ENCODE data around the gene POLR1A. TPM values are rescaled to one million over a fixed set of nuclear protein-coding genes. Genes with fewer than 3 reads are reported as not detected.

POLR1A gene
- total RNA-seq, 1 experiment from 2014 or later = 62.6 TPM

DNA sequence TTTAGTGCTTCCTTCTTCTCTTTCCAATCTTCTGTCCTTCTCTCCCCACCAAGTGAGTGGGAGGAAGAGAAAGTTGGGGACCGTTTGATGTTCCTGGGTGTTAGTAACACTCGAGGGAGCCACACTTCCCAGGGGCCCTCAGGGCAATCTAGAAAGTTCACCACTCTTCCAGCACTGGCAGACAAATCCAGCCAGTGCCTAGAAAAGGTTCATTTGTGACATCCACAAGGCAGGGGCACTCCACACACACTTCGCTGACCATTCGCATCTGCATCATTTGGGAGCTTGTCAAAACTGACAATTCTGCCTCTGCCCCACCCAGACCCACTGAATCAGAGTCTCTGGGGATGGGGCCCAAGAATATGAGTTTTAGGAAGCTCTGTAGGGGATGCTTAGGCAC lies 130.1 kb downstream of the POLR1A start:
- Histone ChIP-seq H3K36me3 (ENCODE audit: control insufficient read depth, insufficient read depth, low read length) (no peaks in the 10 kb centered on the region), H3K4me3 (ENCODE audit: low read depth in 2 of 2, low read length in 2 of 2) (no peak overlapping the region), H3K9me3 (ENCODE audit: control insufficient read depth, insufficient read depth, low read depth, low read length) (peaks cover 3% of the 10 kb centered on the region; the same call in 1 of the 2 replicates), H3K27ac (ENCODE audit: low read length) (no peak overlapping the region), H3K27me3 (ENCODE audit: control insufficient read depth, insufficient read depth, low read length) (peaks cover 5% of the 10 kb centered on the region), H3K4me1 (ENCODE audit: control insufficient read depth, insufficient read depth, low read length) (no peaks in the 10 kb centered on the region)
- TF ChIP-seq TCF7L2 (IDR thresholded peaks at IDR 0.05; ENCODE audit: low read depth, low read length) (no peak), SIN3A (IDR thresholded peaks at IDR 0.05; ENCODE audit: borderline replicate concordance, insufficient read depth, low read depth, low read length) (no peak), REST (IDR thresholded peaks at IDR 0.05; ENCODE audit: insufficient read depth in 1 of 2, low read depth in 2 of 2, low read length in 1 of 2) (no peak), POLR2AphosphoS5 (IDR thresholded peaks at IDR 0.05; ENCODE audit: low read depth, low read length) (no peak)
- TF ChIP-seq, protein P1, sequence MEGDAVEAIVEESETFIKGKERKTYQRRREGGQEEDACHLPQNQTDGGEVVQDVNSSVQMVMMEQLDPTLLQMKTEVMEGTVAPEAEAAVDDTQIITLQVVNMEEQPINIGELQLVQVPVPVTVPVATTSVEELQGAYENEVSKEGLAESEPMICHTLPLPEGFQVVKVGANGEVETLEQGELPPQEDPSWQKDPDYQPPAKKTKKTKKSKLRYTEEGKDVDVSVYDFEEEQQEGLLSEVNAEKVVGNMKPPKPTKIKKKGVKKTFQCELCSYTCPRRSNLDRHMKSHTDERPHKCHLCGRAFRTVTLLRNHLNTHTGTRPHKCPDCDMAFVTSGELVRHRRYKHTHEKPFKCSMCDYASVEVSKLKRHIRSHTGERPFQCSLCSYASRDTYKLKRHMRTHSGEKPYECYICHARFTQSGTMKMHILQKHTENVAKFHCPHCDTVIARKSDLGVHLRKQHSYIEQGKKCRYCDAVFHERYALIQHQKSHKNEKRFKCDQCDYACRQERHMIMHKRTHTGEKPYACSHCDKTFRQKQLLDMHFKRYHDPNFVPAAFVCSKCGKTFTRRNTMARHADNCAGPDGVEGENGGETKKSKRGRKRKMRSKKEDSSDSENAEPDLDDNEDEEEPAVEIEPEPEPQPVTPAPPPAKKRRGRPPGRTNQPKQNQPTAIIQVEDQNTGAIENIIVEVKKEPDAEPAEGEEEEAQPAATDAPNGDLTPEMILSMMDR (IDR thresholded peaks at IDR 0.05) = no peak
- BruUV-seq (replicated peaks) = no TSS peak
- no peak for ATAC-seq
- POLR2A ChIA-PET = no interaction called here
- in situ Hi-C loops (cut with HindIII; ENCODE audit: low pct_unique_long_range_greater_than_20kb, low sequenced_read_pairs) = no loop called here
- DNase-seq (ENCODE audit: low read depth, low spot score) = no peak
- intact Hi-C loops (cut with micrococcal nuclease; ENCODE audit: unreplicated experiment) = no loop called here
- CTCF ChIA-PET = no interaction called here

DNA sequence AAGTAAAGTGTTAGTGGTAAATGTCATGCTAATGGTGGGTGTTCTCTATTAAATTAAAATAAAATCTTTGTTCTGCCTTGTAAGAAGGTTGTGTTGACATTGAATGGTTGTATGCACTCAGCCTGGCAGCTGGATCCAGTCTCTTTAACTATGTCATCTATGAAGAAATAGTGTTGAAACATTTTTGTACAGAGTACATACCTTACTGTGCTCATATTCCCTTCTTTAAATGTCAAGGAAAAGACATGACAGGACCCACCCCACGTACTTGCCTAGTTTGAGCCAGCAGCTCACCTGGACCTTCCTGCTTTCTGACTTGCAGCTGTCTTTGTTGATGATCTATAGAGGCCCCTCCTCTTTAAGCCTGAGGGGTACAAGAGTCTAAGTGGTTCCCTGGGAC lies 131.3 kb downstream of the POLR1A start:
- in situ Hi-C loops (cut with HindIII; ENCODE audit: low pct_unique_long_range_greater_than_20kb, low sequenced_read_pairs) = no loop called here
- POLR2A ChIA-PET = no interaction called here

More for the DNA sequence above, 131.3 kb downstream of the POLR1A start:
- Histone ChIP-seq H3K9me3 (ENCODE audit: control insufficient read depth, insufficient read depth, low read depth, low read length) (peaks cover 3% of the 10 kb centered on the region; the same call in 1 of the 2 replicates), H3K36me3 (ENCODE audit: control insufficient read depth, insufficient read depth, low read length) (no peaks in the 10 kb centered on the region), H3K4me3 (ENCODE audit: low read depth in 2 of 2, low read length in 2 of 2) (no peak overlapping the region), H3K4me1 (ENCODE audit: control insufficient read depth, insufficient read depth, low read length) (no peaks in the 10 kb centered on the region), H3K27me3 (ENCODE audit: control insufficient read depth, insufficient read depth, low read length) (peaks cover 5% of the 10 kb centered on the region), H3K27ac (ENCODE audit: low read length) (no peak overlapping the region)
- no peak for DNase-seq (ENCODE audit: low read depth, low spot score)
- intact Hi-C loops (cut with micrococcal nuclease; ENCODE audit: unreplicated experiment) = no loop called here
- TF ChIP-seq, protein P1 (IDR thresholded peaks at IDR 0.05) = no peak
- TF ChIP-seq TCF7L2 (IDR thresholded peaks at IDR 0.05; ENCODE audit: low read depth, low read length) (no peak), POLR2AphosphoS5 (IDR thresholded peaks at IDR 0.05; ENCODE audit: low read depth, low read length) (no peak), SIN3A (IDR thresholded peaks at IDR 0.05; ENCODE audit: borderline replicate concordance, insufficient read depth, low read depth, low read length) (no peak), REST (IDR thresholded peaks at IDR 0.05; ENCODE audit: insufficient read depth in 1 of 2, low read depth in 2 of 2, low read length in 1 of 2) (no peak)
- CTCF ChIA-PET = no interaction called here
- no TSS peak for BruUV-seq (replicated peaks)
- ATAC-seq = no peak

Data from Panc1 (cell line).